HepG2 (cell line): ENCODE data around the gene JAK1. TPM values are rescaled to one million over a fixed set of nuclear protein-coding genes. Genes with fewer than 3 reads are reported as not detected.

ENCODE experiments used
- ETS1 ChIP-seq: sonication (generic); formaldehyde crosslinking; IDR thresholded peaks from 2 replicates; pipeline ENCODE4 v1.4.0; 2020; ENCODE audit warnings: missing genetic modification reagents
- HMG20A ChIP-seq: IDR thresholded peaks from 2 replicates; pipeline ENCODE4 v1.6.1; 2016; ENCODE audit warnings: borderline replicate concordance
- SAFB2 ChIP-seq: sonication (generic); formaldehyde crosslinking; IDR thresholded peaks from 2 replicates; pipeline ENCODE4 v1.5.1; 2020; ENCODE audit warnings: missing genetic modification reagents, low read depth, mild to moderate bottlenecking, borderline replicate concordance
- SETDB1 ChIP-seq: sonication (generic); formaldehyde crosslinking; IDR thresholded peaks from 2 replicates; pipeline ENCODE4 v1.5.1; 2020; ENCODE audit warnings: missing genetic modification reagents, mild to moderate bottlenecking, borderline replicate concordance
- SMAD1 ChIP-seq: sonication (generic); formaldehyde crosslinking; IDR thresholded peaks from 2 replicates; pipeline ENCODE4 v1.4.0; 2020; ENCODE audit warnings: missing genetic modification reagents, low read depth, mild to moderate bottlenecking, borderline replicate concordance
- SP1 ChIP-seq, 2 experiments: fragments of 450-650 bp in 1 of 2; sonication (generic) in 1 of 2; formaldehyde crosslinking in 1 of 2; IDR thresholded peaks; 2 replicates each; pipeline versions ENCODE4 v1.4.0 to v1.6.1; 2016 to 2020; ENCODE audit warnings: missing genetic modification reagents in 1 of 2
- ZBTB21 ChIP-seq: sonication (generic); formaldehyde crosslinking; IDR thresholded peaks from 2 replicates; pipeline ENCODE4 v1.4.0; 2020; ENCODE audit warnings: missing genetic modification reagents
- ZFP36 ChIP-seq: fragments of 150-350 bp; IDR thresholded peaks from 2 replicates; pipeline ENCODE4 v1.6.1; 2018; ENCODE audit warnings: borderline replicate concordance, low read length, low read depth; ENCODE audit not compliant: partially characterized antibody
- ZFX ChIP-seq: sonication (generic); formaldehyde crosslinking; IDR thresholded peaks from 2 replicates; pipeline ENCODE4 v1.4.0; 2020; ENCODE audit warnings: mild to moderate bottlenecking, low read depth, missing genetic modification reagents, moderate library complexity
- ZNF512B ChIP-seq: sonication (generic); formaldehyde crosslinking; IDR thresholded peaks from 2 replicates; pipeline ENCODE4 v1.5.1; 2020; ENCODE audit warnings: missing genetic modification reagents, mild to moderate bottlenecking, borderline replicate concordance
- ZNF567 ChIP-seq: sonication (generic); formaldehyde crosslinking; IDR thresholded peaks from 2 replicates; pipeline ENCODE4 v1.8.1; 2023; ENCODE audit warnings: mild to moderate bottlenecking, missing genetic modification reagents, borderline replicate concordance
- polyA plus RNA-seq, 8 experiments: library from polyadenylated mRNA; depleted of rRNA in 3 of 8; stranded (reverse) in 7 of 8; unstranded in 1 of 8; fragments of >200 nt; fragmentation: Illumina TruSeq in 4 of 8; extraction: Trizol in 4 of 8; gene quantifications; 2 replicates each; pipeline versions ENCODE4 v1.2.1 to v1.2.3, GENCODE V29; 2011 to 2016; ENCODE audit warnings: low read depth in 4 of 8, missing spikeins in 1 of 8, mixed read lengths in 1 of 8; ENCODE audit not compliant: insufficient read depth in 1 of 8
- total RNA-seq, 5 experiments: library from RNA; depleted of rRNA; stranded (reverse); fragments of >200 nt; fragmentation: Illumina TruSeq; extraction: Trizol; gene quantifications; 2 replicates each; pipeline ENCODE4 v1.2.3, GENCODE V29; 2016; ENCODE audit warnings: low read depth in 1 of 5
- TF ChIP-seq, protein P1 (sequence below): IDR thresholded peaks from 2 replicates; pipeline ENCODE4 v1.6.1; 2016; ENCODE audit warnings: low read depth, missing genetic modification reagents, missing compliant biosample characterization
- TF ChIP-seq, protein P2 (sequence below): sonication (generic); formaldehyde crosslinking; IDR thresholded peaks from 2 replicates; pipeline ENCODE4 v1.4.0; 2020; ENCODE audit warnings: missing genetic modification reagents

The JAK1 gene
- total and polyA plus RNA-seq, 2 of the 13 experiments (the other 11 are each of a cell fraction or from before 2014, with no cell fraction given) = 23.9 to 42.4 TPM

- TF ChIP-seq, protein P1, sequence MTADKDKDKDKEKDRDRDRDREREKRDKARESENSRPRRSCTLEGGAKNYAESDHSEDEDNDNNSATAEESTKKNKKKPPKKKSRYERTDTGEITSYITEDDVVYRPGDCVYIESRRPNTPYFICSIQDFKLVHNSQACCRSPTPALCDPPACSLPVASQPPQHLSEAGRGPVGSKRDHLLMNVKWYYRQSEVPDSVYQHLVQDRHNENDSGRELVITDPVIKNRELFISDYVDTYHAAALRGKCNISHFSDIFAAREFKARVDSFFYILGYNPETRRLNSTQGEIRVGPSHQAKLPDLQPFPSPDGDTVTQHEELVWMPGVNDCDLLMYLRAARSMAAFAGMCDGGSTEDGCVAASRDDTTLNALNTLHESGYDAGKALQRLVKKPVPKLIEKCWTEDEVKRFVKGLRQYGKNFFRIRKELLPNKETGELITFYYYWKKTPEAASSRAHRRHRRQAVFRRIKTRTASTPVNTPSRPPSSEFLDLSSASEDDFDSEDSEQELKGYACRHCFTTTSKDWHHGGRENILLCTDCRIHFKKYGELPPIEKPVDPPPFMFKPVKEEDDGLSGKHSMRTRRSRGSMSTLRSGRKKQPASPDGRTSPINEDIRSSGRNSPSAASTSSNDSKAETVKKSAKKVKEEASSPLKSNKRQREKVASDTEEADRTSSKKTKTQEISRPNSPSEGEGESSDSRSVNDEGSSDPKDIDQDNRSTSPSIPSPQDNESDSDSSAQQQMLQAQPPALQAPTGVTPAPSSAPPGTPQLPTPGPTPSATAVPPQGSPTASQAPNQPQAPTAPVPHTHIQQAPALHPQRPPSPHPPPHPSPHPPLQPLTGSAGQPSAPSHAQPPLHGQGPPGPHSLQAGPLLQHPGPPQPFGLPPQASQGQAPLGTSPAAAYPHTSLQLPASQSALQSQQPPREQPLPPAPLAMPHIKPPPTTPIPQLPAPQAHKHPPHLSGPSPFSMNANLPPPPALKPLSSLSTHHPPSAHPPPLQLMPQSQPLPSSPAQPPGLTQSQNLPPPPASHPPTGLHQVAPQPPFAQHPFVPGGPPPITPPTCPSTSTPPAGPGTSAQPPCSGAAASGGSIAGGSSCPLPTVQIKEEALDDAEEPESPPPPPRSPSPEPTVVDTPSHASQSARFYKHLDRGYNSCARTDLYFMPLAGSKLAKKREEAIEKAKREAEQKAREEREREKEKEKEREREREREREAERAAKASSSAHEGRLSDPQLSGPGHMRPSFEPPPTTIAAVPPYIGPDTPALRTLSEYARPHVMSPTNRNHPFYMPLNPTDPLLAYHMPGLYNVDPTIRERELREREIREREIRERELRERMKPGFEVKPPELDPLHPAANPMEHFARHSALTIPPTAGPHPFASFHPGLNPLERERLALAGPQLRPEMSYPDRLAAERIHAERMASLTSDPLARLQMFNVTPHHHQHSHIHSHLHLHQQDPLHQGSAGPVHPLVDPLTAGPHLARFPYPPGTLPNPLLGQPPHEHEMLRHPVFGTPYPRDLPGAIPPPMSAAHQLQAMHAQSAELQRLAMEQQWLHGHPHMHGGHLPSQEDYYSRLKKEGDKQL (CRISPR knock-in tag) = peak; percentile 86
- TF ChIP-seq ZFP36 = no peak
- no peak for TF ChIP-seq SAFB2 (CRISPR knock-in tag)
- TF ChIP-seq HMG20A (CRISPR knock-in tag) = peak; percentile 92
- no peak for TF ChIP-seq ETS1 (CRISPR knock-in tag)
- TF ChIP-seq SP1 (IDR thresholded peaks at IDR 0.05) = no peak
- TF ChIP-seq SP1 (CRISPR knock-in tag; IDR thresholded peaks at IDR 0.05) = no peak; the same call in 1 of the 2 replicates
- TF ChIP-seq ZBTB21 (CRISPR knock-in tag) = 0 out of 2 replicates have a peak, but pooled peaks have one; percentile 18
- TF ChIP-seq SMAD1 (CRISPR knock-in tag) = no peak
- TF ChIP-seq ZNF512B (CRISPR knock-in tag) = no peak
- TF ChIP-seq SETDB1 = no peak
- TF ChIP-seq ZNF567 (CRISPR knock-in tag) = no peak
- TF ChIP-seq, protein P2, sequence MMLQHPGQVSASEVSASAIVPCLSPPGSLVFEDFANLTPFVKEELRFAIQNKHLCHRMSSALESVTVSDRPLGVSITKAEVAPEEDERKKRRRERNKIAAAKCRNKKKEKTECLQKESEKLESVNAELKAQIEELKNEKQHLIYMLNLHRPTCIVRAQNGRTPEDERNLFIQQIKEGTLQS (CRISPR knock-in tag) = peak; percentile 91
- TF ChIP-seq ZFX = 0 out of 2 replicates have a peak, but pooled peaks have one; percentile 19
These were observed 20.8 kb upstream of the JAK1 start (continued) for GRCh38 chr1:64986903-64987871.
